ENCODE data around the gene JAK2.

Gene JAK2

DNA sequence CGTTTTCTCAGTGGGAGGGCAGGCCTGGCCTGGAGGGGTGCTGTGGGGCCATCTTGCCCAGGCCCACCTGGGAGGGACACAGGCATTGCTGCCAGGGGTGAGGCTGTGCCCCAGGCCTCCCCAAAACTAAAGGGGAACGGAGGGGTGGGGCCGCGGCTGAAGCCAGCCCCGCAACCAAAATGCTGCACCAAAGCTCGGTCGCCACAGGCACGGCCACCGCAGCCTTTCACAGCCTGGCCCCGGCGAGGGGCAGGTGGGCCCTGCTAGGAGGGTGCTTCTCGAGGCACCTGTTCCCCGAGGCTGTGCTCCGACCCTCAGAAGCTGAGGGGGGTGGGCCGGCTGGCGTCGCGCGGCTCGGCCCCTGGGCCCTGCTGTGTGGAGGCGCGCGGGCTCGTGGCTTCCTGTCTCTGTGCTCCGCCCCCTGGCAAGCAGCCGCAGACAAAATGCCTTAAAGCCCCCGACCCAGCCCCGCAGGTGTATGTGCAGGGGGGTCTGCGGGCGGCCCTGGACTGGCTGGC, 57.6 kb downstream of the JAK2 start:
- Histone ChIP-seq H3K27me3 (no peaks in the 10 kb centered on the region), H3K4me1 (peaks cover 0 to 48% (median 2%) of the 10 kb centered on the region in 4 donors), H3K36me3 (peaks cover 32 to 46% (median 42%) of the 10 kb centered on the region in 3 donors), H3K27ac (peak overlapping the region; percentile 49 to 69), H3K4me3 (no peak overlapping the region), H3K9me3 (peaks cover 0 to 9% (median 4%) of the 10 kb centered on the region in 3 donors)
- DNase-seq, result peak in 1 of 2 donors; percentile 64
- intact Hi-C loops (cut with DNase I; ENCODE audit: low total_unique reads), result no loop called here
- TF ChIP-seq, protein P1, sequence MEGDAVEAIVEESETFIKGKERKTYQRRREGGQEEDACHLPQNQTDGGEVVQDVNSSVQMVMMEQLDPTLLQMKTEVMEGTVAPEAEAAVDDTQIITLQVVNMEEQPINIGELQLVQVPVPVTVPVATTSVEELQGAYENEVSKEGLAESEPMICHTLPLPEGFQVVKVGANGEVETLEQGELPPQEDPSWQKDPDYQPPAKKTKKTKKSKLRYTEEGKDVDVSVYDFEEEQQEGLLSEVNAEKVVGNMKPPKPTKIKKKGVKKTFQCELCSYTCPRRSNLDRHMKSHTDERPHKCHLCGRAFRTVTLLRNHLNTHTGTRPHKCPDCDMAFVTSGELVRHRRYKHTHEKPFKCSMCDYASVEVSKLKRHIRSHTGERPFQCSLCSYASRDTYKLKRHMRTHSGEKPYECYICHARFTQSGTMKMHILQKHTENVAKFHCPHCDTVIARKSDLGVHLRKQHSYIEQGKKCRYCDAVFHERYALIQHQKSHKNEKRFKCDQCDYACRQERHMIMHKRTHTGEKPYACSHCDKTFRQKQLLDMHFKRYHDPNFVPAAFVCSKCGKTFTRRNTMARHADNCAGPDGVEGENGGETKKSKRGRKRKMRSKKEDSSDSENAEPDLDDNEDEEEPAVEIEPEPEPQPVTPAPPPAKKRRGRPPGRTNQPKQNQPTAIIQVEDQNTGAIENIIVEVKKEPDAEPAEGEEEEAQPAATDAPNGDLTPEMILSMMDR (IDR thresholded peaks at IDR 0.05), result no peak

DNA sequence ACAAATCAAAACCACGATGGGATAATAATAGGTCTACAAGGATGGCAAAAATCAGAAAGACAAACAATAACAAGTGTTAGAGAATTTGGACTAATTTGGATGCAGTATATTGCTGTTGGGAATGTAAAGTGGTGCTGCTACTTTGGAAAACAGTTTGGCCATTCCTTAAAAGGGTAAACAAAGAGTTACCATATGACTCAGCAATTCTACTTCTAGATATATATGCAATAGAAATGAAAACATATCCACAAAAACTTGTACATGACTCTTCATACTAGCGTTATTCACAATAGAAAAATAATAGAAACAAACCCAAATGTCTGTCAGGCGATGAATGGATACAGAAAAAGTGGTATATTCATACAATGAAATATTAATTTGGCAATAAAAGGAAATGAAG, 58.3 kb downstream of the JAK2 start:
- Histone ChIP-seq H3K27me3 (no peaks in the 10 kb centered on the region), H3K4me1 (peaks cover 0 to 48% (median 2%) of the 10 kb centered on the region in 4 donors), H3K27ac (peak overlapping the region; percentile 49 to 69), H3K36me3 (peaks cover 32 to 46% (median 42%) of the 10 kb centered on the region in 3 donors), H3K4me3 (no peak overlapping the region), H3K9me3 (peaks cover 0 to 9% (median 4%) of the 10 kb centered on the region in 3 donors)
- DNase-seq, result no peak
- intact Hi-C loops (cut with DNase I; ENCODE audit: low total_unique reads), result no loop called here
- TF ChIP-seq, protein P1 (IDR thresholded peaks at IDR 0.05), result no peak

DNA sequence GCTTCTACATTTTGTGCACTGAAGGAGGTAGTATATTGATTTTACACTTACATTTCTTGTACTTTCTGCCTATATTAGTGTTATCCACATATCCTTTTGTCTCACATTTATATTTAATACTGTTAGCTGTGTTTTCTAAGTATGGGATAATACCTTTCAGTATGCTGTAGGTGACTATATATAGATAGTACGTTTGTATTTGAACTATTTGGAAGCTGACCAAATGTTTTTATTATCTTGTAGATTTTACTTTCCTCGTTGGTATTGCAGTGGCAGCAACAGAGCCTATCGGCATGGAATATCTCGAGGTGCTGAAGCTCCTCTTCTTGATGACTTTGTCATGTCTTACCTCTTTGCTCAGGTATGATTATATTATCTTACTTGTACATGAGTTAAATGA, 59.1 kb downstream of the JAK2 start:
- Histone ChIP-seq H3K4me1 (peaks cover 0 to 48% (median 2%) of the 10 kb centered on the region in 4 donors), H3K27ac (peak overlapping the region; percentile 49 to 69), H3K4me3 (no peak overlapping the region), H3K36me3 (peaks cover 32 to 46% (median 42%) of the 10 kb centered on the region in 3 donors), H3K27me3 (no peaks in the 10 kb centered on the region), H3K9me3 (peaks cover 0 to 9% (median 4%) of the 10 kb centered on the region in 3 donors)
- TF ChIP-seq, protein P1 (IDR thresholded peaks at IDR 0.05), result no peak
- no peak for DNase-seq
- intact Hi-C loops (cut with DNase I; ENCODE audit: low total_unique reads), result no loop called here

DNA sequence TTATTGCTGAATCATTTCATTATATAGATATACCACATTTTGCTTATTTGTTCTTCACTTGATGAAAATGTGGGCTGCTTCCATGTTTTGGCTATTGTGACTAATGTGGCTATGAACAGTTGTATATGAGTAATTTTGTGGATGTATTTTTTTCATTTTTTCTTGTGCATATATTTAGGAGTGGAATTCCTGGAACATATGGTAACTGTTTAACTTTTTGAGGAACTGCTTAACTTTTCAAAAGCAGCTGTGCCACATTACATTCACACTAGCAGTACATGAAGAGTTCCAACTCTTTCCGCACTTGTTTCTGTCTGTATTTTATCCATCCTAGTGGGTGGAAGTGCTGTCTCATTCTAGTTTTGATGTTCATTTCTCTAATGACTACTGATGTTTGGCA, 67.8 kb downstream of the JAK2 start:
- Histone ChIP-seq H3K4me1 (no peaks in the 10 kb centered on the region), H3K9me3 (no peaks in the 10 kb centered on the region), H3K36me3 (peaks cover 25 to 40% (median 36%) of the 10 kb centered on the region in 3 donors), H3K27me3 (no peaks in the 10 kb centered on the region), H3K27ac (no peak overlapping the region), H3K4me3 (no peak overlapping the region)
- TF ChIP-seq, protein P1 (IDR thresholded peaks at IDR 0.05), result no peak
- DNase-seq, result no peak
- intact Hi-C loops (cut with DNase I; ENCODE audit: low total_unique reads), result no loop called here

DNA sequence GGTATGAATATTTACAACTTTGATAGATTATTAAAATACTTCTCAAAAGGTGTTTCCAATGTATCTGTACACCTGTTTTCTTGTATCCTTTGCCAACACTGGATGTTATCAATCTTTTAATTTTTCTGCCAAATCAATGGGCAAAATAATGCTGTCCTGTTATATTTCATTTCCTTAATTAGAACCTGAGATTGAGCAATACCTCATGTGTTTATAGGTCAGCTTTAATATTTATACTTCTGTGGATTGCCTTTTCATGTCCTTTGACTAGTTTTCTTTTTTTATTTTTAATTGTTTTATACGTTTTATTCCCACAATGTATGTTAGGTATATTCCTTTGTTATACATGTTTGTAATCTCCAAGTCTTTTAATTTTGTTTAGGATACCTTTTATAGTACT, 77.6 kb downstream of the JAK2 start:
- Histone ChIP-seq H3K27me3 (no peaks in the 10 kb centered on the region), H3K36me3 (peaks cover 36 to 50% (median 44%) of the 10 kb centered on the region in 3 donors), H3K4me3 (no peak overlapping the region), H3K9me3 (no peaks in the 10 kb centered on the region), H3K27ac (no peak overlapping the region), H3K4me1 (peaks cover 0 to 7% (median 0%) of the 10 kb centered on the region in 4 donors)
- intact Hi-C loops (cut with DNase I; ENCODE audit: low total_unique reads), result loop anchor here (1.0 kb wide), 1 partner anchor 29 kb away; no protein-coding TSS in a partner anchor
- TF ChIP-seq, protein P1 (IDR thresholded peaks at IDR 0.05), result no peak
- no peak for DNase-seq
